HCT116 (cell line): ENCODE results near the gene OR5B3. TPM values are rescaled to one million over a fixed set of nuclear protein-coding genes. Genes with fewer than 3 reads are reported as not detected.

ENCODE experiments used
- ATAC-seq: fragments of 200-7000 bp; cut with Tn5 transposase; 2 replicates; pipeline ENCODE4 v1.9.1; 2020; ENCODE audit warnings: mild to moderate bottlenecking, moderate library complexity
- Bru-seq: library from RNA; stranded (reverse); fragments of 400-500 nt; gene quantifications from one replicate; lab custom pipeline; 2021; lab: Mats Ljungman, UMichigan
- BruChase-seq, 2 experiments: library from RNA; stranded (reverse); fragments of 400-500 nt; gene quantifications; one replicate each; lab custom pipeline; 2021; lab: Mats Ljungman, UMichigan
- BruUV-seq: library from RNA; stranded (reverse); fragments of 400-500 nt; replicated peaks from 2 replicates; lab custom pipeline; 2021; lab: Mats Ljungman, UMichigan
- CTCF ChIA-PET: fragments of 300-600 bp; sonication (Branson Sonifier 250); formaldehyde crosslinking; loops from one replicate; lab custom pipeline; 2021; ENCODE audit warnings: antibody characterized with exemption; lab: Charles Lee
- POLR2A ChIA-PET: fragments of 300-600, 350-600 bp; sonication (Branson Sonifier 250); formaldehyde crosslinking; loops from one replicate; lab custom pipeline; 2021; ENCODE audit warnings: antibody characterized with exemption; lab: Charles Lee
- RAD21 ChIA-PET, 2 experiments: fragments of 300-600 bp; sonication (Branson Sonifier 250); formaldehyde crosslinking; loops; one replicate each; lab custom pipeline; 2023; ENCODE audit warnings: low total read pairs in 2 of 2; ENCODE audit not compliant: uncharacterized antibody in 2 of 2, unreplicated experiment in 2 of 2, low non-redundant PET in 1 of 2; lab: Charles Lee
- DNase-seq: peaks from one replicate; pipeline ENCODE4 v3.0.0-alpha.2; 2010; ENCODE audit warnings: low read depth, low spot score
- H2AFZ ChIP-seq: fragments of 200-600 bp; shearing (Covaris generic), sonication (generic); 2 replicates; pipeline ENCODE4 v1.6.1; 2017; ENCODE audit warnings: low read depth, mixed run types, mixed read lengths, antibody characterized with exemption, low read length; ENCODE audit not compliant: poor library complexity, severe bottlenecking
- H3K27ac ChIP-seq: 2 replicates; pipeline ENCODE4 v1.5.1; 2012; ENCODE audit warnings: low read depth, low read length
- H3K27me3 ChIP-seq: fragments of 200-600 bp; sonication (generic); 2 replicates; pipeline ENCODE4 v1.6.1; 2016; ENCODE audit warnings: mixed run types, low read length, mixed read lengths; ENCODE audit not compliant: insufficient read depth
- H3K36me3 ChIP-seq, 2 experiments: fragments of 200-500 bp in 1 of 2; fragments of 200-600 bp in 1 of 2; sonication (Bioruptor generic) in 1 of 2; sonication (generic) in 1 of 2; 2 replicates each; pipeline versions ENCODE4 v1.5.1 to v1.6.1; 2014 to 2016; ENCODE audit warnings: low read length in 2 of 2, inconsistent platforms in 1 of 2, mixed read lengths in 1 of 2, mixed run types in 1 of 2; ENCODE audit not compliant: insufficient read depth in 2 of 2, control insufficient read depth in 1 of 2
- H3K4me1 ChIP-seq, 2 experiments: fragments of 200-600 bp in 1 of 2; sonication (generic) in 1 of 2; 2 replicates each; pipeline versions ENCODE4 v1.5.1 to v1.6.1; 2012 to 2017; ENCODE audit warnings: low read length in 2 of 2, inconsistent platforms in 1 of 2, mild to moderate bottlenecking in 1 of 2, mixed read lengths in 1 of 2, mixed run types in 1 of 2, moderate library complexity in 1 of 2; ENCODE audit not compliant: insufficient read depth in 2 of 2, control insufficient read depth in 1 of 2
- H3K4me2 ChIP-seq: fragments of 200-600 bp; sonication (generic); 2 replicates; pipeline ENCODE4 v1.6.1; 2017; ENCODE audit warnings: mixed run types, low read length, mixed read lengths
- H3K4me3 ChIP-seq, 2 experiments: fragments of 200-600 bp in 1 of 2; sonication (generic) in 1 of 2; replicated peaks in 1 of 2; 2 replicates each; pipeline ENCODE4 v1.5.1; 2011 to 2016; ENCODE audit warnings: low read length in 2 of 2, control low read depth in 1 of 2, low read depth in 1 of 2, mild to moderate bottlenecking in 1 of 2, mixed read lengths in 1 of 2, mixed run types in 1 of 2
- H3K79me2 ChIP-seq: fragments of 200-600 bp; sonication (generic); 2 replicates; pipeline ENCODE4 v1.6.1; 2017; ENCODE audit warnings: mild to moderate bottlenecking, mixed run types, low read length, moderate library complexity, mixed read lengths; ENCODE audit not compliant: insufficient read depth
- H3K9ac ChIP-seq: fragments of 200-600 bp; sonication (generic); 2 replicates; pipeline ENCODE4 v1.6.1; 2016; ENCODE audit warnings: low read length, mixed read lengths
- H3K9me2 ChIP-seq: fragments of 200-600 bp; sonication (generic), shearing (Covaris generic); 2 replicates; pipeline ENCODE4 v1.6.1; 2017; ENCODE audit warnings: mixed run types, mild to moderate bottlenecking, moderate library complexity; ENCODE audit not compliant: insufficient read depth
- H3K9me3 ChIP-seq, 2 experiments: fragments of 200-500 bp in 1 of 2; fragments of 200-600 bp in 1 of 2; sonication (Bioruptor generic) in 1 of 2; sonication (generic) in 1 of 2; 2 replicates each; pipeline ENCODE4 v1.6.1; 2014 to 2017; ENCODE audit warnings: low read length in 2 of 2, mixed read lengths in 2 of 2, inconsistent platforms in 1 of 2, low read depth in 1 of 2, mild to moderate bottlenecking in 1 of 2, mixed run types in 1 of 2, moderate library complexity in 1 of 2; ENCODE audit not compliant: control insufficient read depth in 1 of 2, insufficient read depth in 1 of 2
- H4K20me1 ChIP-seq: fragments of 200-600 bp; sonication (generic), shearing (Covaris generic); 2 replicates; pipeline ENCODE4 v1.6.1; 2017; ENCODE audit warnings: mixed run types, mild to moderate bottlenecking, moderate library complexity; ENCODE audit not compliant: insufficient read depth
- CEBPB ChIP-seq: IDR thresholded peaks from 2 replicates; pipeline ENCODE4 v1.6.1; 2012; ENCODE audit warnings: low read depth
- EGR1 ChIP-seq: IDR thresholded peaks from 2 replicates; pipeline ENCODE4 v1.6.1; 2012; ENCODE audit warnings: low read depth
- EZH2phosphoT487 ChIP-seq: fragments of 200-600 bp; IDR thresholded peaks from 2 replicates; pipeline ENCODE4 v1.6.1; 2018; ENCODE audit warnings: antibody characterized with exemption, borderline replicate concordance
- FOSL1 ChIP-seq: IDR thresholded peaks from 2 replicates; pipeline ENCODE4 v1.6.1; 2012; ENCODE audit warnings: low read depth
- POLR2A ChIP-seq: IDR thresholded peaks from 2 replicates; pipeline ENCODE4 v1.7.0; 2011; ENCODE audit warnings: borderline replicate concordance; ENCODE audit not compliant: insufficient read depth, insufficient read length; ENCODE audit errors: extremely low read depth
- POLR2AphosphoS5 ChIP-seq: IDR thresholded peaks from 2 replicates; pipeline ENCODE4 v1.6.1; 2011; ENCODE audit warnings: mild to moderate bottlenecking, low read depth, low read length, moderate library complexity
- SIN3A ChIP-seq: IDR thresholded peaks from 2 replicates; pipeline ENCODE4 v1.6.1; 2012; ENCODE audit warnings: low read depth
- SP1 ChIP-seq: IDR thresholded peaks from 2 replicates; pipeline ENCODE4 v1.6.1; 2012; ENCODE audit warnings: low read depth
- SRF ChIP-seq: IDR thresholded peaks from 2 replicates; pipeline ENCODE4 v1.6.1; 2012; ENCODE audit warnings: low read depth
- TCF7L2 ChIP-seq: IDR thresholded peaks from 2 replicates; pipeline ENCODE4 v1.7.0; 2011; ENCODE audit warnings: borderline replicate concordance, inconsistent platforms; ENCODE audit not compliant: insufficient read depth, insufficient read length; ENCODE audit errors: extremely low read depth
- YY1 ChIP-seq: IDR thresholded peaks from 2 replicates; pipeline ENCODE4 v1.6.1; 2011; ENCODE audit warnings: low read length, low read depth, moderate library complexity, mild to moderate bottlenecking; ENCODE audit not compliant: insufficient replicate concordance; ENCODE audit errors: extremely low read depth
- ZFX ChIP-seq: fragments of 450-650 bp; IDR thresholded peaks from 2 replicates; pipeline ENCODE4 v1.6.1; 2017
- intact Hi-C: fragments of 100-400 bp; cut with micrococcal nuclease; formaldehyde crosslinking; loops from 2 replicates; pipeline ENCODE4 v1.10.0; 2022
- long read RNA-seq: library from polyadenylated mRNA; unstranded; transcript quantifications from one replicate; pipeline ENCODE4 v2.0.0, GENCODE V29; 2021; ENCODE audit not compliant: unreplicated experiment
- polyA plus RNA-seq: library from polyadenylated mRNA; unstranded; fragments of >200 nt; gene quantifications from 2 replicates; pipeline ENCODE4 v1.2.1, GENCODE V29; 2012; ENCODE audit warnings: missing spikeins
- total RNA-seq: library from RNA; stranded (reverse); gene quantifications from one replicate; pipeline ENCODE4 v1.2.1, GENCODE V29; 2021; ENCODE audit not compliant: unreplicated experiment
- TF ChIP-seq, protein P1 (sequence below): IDR thresholded peaks from 2 replicates; pipeline ENCODE4 v1.6.1; 2012
- TF ChIP-seq, protein P2 (sequence below): IDR thresholded peaks from 2 replicates; pipeline ENCODE4 v1.6.1; 2012
- TF ChIP-seq, protein P3 (sequence below), 3 experiments: fragments of 200-600 bp in 1 of 3; sonication (generic) in 1 of 3; IDR thresholded peaks in 2 of 3; conservative IDR thresholded peaks in 1 of 3; 2 replicates each; pipeline ENCODE4 v1.5.1; 2012 to 2017; ENCODE audit warnings: low read depth in 2 of 3, low read length in 2 of 3, antibody characterized with exemption in 1 of 3, borderline replicate concordance in 1 of 3, control low read depth in 1 of 3, mild to moderate bottlenecking in 1 of 3, mixed read lengths in 1 of 3, mixed run types in 1 of 3, moderate library complexity in 1 of 3; ENCODE audit not compliant: insufficient read depth in 1 of 3

The OR5B3 gene
- not detected for total RNA-seq
- polyA plus RNA-seq: not detected in 2 replicates
- Bru-seq, nascent RNA: not detected
- BruChase-seq, experiment 1, labeled RNA remaining after a 6-hour chase: not detected
- BruChase-seq, experiment 2, labeled RNA remaining after a 2-hour chase: not detected
- long read RNA-seq: 0 reads

DNA sequence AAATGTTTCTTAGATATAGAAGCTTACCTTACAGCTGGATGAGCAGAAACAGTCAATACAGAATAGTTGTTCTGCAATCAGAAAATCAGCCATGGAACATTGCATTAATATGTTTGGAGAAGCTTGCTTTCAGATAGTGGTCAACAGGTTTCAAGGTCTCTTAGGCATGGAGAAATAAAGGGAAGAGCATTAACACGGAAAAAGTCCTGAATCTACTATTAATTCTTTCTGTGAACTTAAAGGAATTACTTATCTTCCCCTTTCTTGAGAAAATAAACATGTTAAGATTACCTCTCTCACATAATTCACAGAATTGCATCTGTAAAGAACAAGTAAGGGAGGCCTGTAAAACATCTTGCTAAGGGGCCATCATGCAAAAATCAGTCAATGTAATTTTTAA lies at the start of gene OR5B3:
TSS of gene OR5B3 (minus strand) at position 101 of the 400 bp plus-strand sequence. CDS start 3,465 bp downstream, outside the sequence.
- RAD21 ChIA-PET: no interaction called here
- Histone ChIP-seq H3K4me3 (no peak within 1 kb of the TSS), H4K20me1 (no peaks in the 10 kb centered on the region), H3K9ac (no peak within 1 kb of the TSS), H3K4me1 (no peaks in the 10 kb centered on the region), H3K79me2 (no peaks in the 10 kb centered on the region), H3K27ac (no peak within 1 kb of the TSS), H3K4me2 (no peak within 1 kb of the TSS), H3K9me2 (no peaks in the 10 kb centered on the region), H3K27me3 (no peaks in the 10 kb centered on the region), H3K36me3 (no peaks in the 10 kb centered on the region), H2AFZ (no peak within 1 kb of the TSS), H3K9me3 (no peaks in the 10 kb centered on the region)
- TF ChIP-seq EGR1 (no peak), YY1 (no peak), SRF (no peak), SIN3A (no peak), CEBPB (no peak), FOSL1 (no peak), EZH2phosphoT487 (no peak), ZFX (no peak)
- TF ChIP-seq, protein P1, sequence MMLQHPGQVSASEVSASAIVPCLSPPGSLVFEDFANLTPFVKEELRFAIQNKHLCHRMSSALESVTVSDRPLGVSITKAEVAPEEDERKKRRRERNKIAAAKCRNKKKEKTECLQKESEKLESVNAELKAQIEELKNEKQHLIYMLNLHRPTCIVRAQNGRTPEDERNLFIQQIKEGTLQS: no peak
- TF ChIP-seq, protein P2, sequence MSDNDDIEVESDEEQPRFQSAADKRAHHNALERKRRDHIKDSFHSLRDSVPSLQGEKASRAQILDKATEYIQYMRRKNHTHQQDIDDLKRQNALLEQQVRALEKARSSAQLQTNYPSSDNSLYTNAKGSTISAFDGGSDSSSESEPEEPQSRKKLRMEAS: no peak
- CTCF ChIA-PET: no interaction called here
- BruUV-seq: no TSS peak
- DNase-seq: no peak
- POLR2A ChIA-PET: no interaction called here
- no peak for ATAC-seq
- intact Hi-C loops: no loop called here

DNA sequence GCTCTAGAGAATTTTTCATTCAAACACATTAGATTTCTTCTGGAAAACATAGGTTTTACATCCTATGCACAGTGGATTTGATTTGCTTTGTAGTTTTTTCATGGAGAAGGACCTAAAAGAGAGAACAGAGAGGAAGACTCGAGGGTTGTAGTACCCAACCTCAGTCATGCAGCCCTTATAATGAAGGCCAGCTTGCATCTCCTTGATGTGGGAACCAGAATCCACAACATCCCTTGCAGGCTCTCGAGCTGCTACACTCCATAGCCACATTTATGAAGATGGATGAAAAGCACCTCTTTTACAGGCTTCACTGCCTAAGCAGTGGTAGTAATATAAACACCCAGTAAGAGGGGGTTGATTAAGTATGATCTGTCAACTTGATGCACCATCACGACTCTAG lies 44.9 kb upstream of the OR5B3 start:
- no peak overlapping the region for H3K4me2 ChIP-seq
- POLR2A ChIA-PET: no interaction called here
- H3K4me3 ChIP-seq: no peak overlapping the region
- H3K4me1 ChIP-seq: no peaks in the 10 kb centered on the region
- no peaks in the 10 kb centered on the region for H3K9me2 ChIP-seq
- RAD21 ChIA-PET: no interaction called here
- no peak overlapping the region for H3K27ac ChIP-seq
- H4K20me1 ChIP-seq: no peaks in the 10 kb centered on the region
- ATAC-seq (no peak), DNase-seq (no peak)
- CTCF ChIA-PET: no interaction called here
- H3K9ac ChIP-seq: no peak overlapping the region
- BruUV-seq: no TSS peak
- H2AFZ ChIP-seq: no peak overlapping the region
- intact Hi-C loops: no loop called here
- no peaks in the 10 kb centered on the region for H3K9me3 ChIP-seq
- H3K36me3 ChIP-seq: no peaks in the 10 kb centered on the region
- H3K27me3 ChIP-seq: no peaks in the 10 kb centered on the region
- no peaks in the 10 kb centered on the region for H3K79me2 ChIP-seq
- TF ChIP-seq POLR2AphosphoS5 (no peak), FOSL1 (no peak), POLR2A (no peak), SP1 (no peak), TCF7L2 (no peak)
- TF ChIP-seq, protein P3, sequence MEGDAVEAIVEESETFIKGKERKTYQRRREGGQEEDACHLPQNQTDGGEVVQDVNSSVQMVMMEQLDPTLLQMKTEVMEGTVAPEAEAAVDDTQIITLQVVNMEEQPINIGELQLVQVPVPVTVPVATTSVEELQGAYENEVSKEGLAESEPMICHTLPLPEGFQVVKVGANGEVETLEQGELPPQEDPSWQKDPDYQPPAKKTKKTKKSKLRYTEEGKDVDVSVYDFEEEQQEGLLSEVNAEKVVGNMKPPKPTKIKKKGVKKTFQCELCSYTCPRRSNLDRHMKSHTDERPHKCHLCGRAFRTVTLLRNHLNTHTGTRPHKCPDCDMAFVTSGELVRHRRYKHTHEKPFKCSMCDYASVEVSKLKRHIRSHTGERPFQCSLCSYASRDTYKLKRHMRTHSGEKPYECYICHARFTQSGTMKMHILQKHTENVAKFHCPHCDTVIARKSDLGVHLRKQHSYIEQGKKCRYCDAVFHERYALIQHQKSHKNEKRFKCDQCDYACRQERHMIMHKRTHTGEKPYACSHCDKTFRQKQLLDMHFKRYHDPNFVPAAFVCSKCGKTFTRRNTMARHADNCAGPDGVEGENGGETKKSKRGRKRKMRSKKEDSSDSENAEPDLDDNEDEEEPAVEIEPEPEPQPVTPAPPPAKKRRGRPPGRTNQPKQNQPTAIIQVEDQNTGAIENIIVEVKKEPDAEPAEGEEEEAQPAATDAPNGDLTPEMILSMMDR (IDR thresholded peaks at IDR 0.05 in 2 of 3, conservative IDR thresholded peaks at IDR 0.05 in 1 of 3; ENCODE audit: borderline replicate concordance in 1 of 3, insufficient read depth in 1 of 3, low read depth in 2 of 3, low read length in 2 of 3): no peak
- TF ChIP-seq, protein P1: no peak
